Measurements from ENCODE around the gene MLANA. TPM values are rescaled to one million over a fixed set of nuclear protein-coding genes. Genes with fewer than 3 reads are reported as not detected.

The MLANA gene
- total RNA-seq, 1 donor from 2014 or later = not detected

GRCh38 chr9:5953743-5954707, 63.3 kb downstream of the MLANA start:
- intact Hi-C loops (cut with micrococcal nuclease) = no loop called here

- intact Hi-C loops (cut with micrococcal nuclease) = no loop called here
These were observed 66.5 kb downstream of the MLANA start for GRCh38 chr9:5957166-5957565.

- intact Hi-C loops (cut with micrococcal nuclease) = no loop called here
These were observed 67.6 kb downstream of the MLANA start for GRCh38 chr9:5958273-5958672.

Other genes with a start within 250 kb of the MLANA start
- 35.4 and 37.6 TPM in 2 replicates for gene ERMP1, start 57.8 kb upstream of the MLANA start, total RNA-seq
- 19.9 and 20.5 TPM in 2 replicates for gene RANBP6, start 124.7 kb downstream of the MLANA start, total RNA-seq

Data from T-helper 2 cell treated with Interferon-gamma antibody and Interleukin-4, amounts not matched to agents 100 ng/mL and 5 ng/mL, for 36 hours (primary cell).